HG02588 (cell line): Measurements from ENCODE around the gene DUOXA1.
"Not testable (repeated sequence)": the region's sequence is repeated elsewhere in the genome, so short reads cannot be mapped to it uniquely, and the experiment has no call there.

Source experiments
- ATAC-seq: cut with Tn5 transposase; IDR thresholded peaks from one replicate; pipeline ENCODE4 v1.9.1; 2021; ENCODE audit warnings: mild to moderate bottlenecking, moderate library complexity; ENCODE audit not compliant: unreplicated experiment

Gene DUOXA1

DNA sequence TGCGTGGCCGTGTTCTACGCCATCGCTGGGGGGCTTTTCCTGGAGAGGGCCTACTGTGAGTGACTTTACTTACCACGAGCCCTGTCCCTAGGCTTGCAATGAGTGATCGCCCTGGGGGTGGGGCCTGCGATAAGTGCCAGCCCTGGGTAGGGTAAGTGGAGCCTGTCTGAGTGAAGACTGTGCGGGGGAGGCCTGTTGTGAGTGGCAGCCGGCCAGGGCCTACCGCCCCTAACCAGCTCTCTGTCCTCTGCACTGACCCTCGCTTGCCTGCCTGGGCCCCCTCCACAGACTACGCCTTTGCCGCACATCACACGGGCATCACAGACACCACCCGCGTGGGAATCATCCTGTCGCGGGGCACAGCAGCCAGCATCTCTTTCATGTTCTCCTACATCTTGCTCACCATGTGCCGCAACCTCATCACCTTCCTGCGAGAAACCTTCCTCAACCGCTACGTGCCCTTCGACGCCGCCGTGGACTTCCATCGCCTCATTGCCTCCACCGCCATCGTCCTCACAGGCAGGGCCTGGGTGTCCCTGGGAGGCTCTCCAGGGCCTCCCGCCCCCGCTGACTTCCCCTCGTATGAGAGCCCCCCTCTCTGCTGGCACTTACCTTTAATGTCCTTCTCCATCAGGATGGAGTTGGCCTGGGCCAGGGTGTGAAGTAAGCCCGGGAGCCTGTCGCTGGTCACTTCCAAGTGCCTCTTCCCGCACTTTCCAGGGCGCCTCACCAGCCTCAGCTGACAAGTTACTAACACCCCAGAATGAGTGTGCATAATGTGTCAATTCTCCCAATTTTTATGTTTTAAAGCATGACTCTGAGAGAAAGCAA lies 22.5 kb upstream of the DUOXA1 start:
- no peak for ATAC-seq

DNA sequence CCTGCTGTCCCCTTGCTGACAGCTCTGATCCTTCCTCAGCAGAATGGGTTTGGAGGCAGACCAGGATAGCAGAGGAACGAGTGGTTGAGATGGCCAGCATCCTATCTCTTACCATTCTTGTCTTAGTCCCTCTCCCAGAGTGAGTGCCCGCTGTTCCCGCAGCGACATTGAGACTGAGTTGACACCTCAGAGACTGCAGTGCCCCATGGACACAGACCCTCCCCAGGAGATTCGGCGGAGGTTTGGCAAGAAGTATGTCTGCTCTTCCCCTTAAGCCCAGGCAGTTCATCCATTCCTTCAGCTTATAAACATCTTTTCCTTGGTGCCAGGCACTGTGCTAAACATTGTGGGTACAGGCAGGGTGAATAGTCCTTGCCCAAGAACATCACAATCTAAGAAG lies 21.3 kb upstream of the DUOXA1 start:
- no peak for ATAC-seq

DNA sequence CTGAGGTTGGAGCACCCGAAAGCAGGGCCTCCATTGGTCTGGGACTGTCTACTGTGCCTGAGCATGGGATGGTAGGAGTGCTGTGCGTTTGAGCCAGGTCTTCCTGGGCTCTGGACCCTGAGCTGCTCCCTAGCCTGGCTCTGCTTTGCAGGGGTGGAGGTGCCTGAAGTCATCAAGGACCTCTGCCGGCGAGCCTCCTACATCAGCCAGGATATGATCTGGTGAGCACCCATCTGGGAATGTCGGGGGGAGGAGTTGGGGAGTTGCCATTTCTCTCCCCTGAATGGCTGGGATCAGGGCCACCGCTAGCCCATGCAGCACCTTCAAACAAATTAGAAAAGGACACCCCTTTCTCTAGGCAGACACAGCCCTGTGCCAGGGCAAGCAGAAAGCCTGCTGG lies 20.8 kb upstream of the DUOXA1 start:
- ATAC-seq, result no peak

DNA sequence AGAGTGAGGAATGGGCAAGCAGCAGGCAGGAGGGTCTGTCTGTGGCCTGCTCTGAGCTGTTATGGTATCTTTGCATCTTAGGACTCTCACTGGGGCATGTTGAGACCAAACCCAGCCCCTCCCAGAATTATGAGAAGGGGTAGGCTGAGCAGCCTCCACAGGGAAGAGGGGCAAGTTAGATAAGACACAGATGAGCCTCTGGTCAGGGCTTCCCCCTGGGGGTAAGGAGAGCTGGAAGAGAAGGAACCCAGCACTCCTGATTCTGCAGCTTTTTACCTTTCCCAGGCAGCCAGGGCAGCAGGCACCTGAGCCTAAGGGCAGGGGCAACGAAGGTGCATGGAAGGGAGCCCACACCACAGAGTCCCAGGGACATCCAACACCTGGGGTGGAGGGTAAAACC lies 19.4 kb upstream of the DUOXA1 start:
- no peak for ATAC-seq

DNA sequence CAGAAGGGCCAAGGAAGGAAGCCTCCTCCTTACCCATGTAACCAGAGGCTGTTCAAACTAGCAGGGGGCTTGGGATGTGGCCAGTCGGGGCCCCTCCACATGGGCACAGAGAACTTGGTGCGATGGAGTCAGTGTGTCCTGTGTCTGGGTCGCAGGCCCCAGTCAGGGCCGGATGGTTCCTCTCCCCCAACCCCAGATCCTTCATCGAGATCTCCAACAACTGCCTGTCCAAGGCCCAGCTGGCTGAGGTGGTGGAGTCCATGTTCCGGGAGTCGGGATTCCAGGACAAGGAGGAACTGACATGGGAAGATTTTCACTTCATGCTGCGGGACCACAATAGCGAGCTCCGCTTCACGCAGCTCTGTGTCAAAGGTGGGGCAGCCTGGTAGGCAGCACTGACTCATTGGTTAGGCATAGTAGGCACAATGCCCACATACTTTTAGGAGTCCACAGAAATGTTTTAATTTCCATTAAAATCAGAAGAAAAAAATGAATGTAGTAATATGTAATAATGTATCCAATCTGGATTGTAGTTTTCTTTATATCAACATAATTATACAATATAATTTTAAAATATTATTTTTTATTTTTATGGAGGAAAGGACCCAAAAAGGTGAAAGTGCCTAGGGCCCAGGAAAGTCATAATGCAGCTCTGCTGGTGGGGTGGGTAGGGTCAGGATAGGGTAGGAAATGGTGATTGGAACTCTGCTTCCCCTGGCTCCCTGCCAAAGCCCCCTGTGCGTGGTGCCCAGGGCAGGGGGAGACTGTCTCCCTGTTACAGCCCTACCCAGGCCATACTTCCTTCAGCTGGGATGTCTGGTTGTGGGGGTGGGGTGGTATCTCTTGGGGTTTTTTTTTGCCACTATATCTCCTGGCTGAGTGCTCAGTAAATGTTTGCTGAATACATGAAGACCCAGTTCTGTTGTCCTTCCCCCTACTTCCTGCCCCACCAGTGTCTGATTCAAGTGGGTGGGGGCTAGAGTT lies 18.7 kb upstream of the DUOXA1 start:
- no peak for ATAC-seq

DNA sequence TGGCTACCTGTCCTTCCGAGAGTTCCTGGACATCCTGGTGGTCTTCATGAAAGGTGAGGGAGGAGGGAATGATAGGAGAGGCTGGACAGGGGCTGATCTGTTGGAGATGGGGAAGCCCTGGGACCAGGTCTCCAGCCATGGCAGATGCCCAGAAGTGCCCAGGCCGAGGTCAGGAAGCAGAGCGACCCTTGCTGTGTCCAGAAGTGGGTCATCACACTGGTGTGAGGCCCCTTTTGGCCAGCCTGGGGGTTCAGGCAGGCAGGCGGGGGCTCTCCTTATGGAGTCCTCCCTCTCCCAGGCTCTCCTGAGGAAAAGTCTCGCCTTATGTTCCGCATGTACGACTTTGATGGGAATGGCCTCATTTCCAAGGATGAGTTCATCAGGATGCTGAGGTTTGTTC lies 17.9 kb upstream of the DUOXA1 start:
- ATAC-seq, result no peak

DNA sequence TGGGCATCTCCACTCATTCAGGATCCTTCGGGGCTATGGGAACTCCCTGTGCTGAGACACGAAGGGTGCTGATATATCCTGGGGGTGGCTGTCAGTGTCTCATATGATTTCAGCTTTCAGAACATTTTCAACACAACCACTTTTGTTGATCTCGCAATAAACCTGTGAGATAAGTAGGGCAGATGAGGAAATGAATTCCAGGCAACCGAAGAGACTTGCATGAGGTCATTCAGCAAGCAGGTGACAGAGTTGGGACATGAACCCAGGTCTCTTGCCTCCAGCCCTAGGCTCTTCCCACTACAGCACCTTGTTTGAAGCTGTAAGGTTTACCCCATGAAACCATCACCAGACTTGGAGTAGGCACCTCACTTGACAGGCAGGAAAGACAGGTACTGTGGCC lies 16.7 kb upstream of the DUOXA1 start:
- no peak for ATAC-seq

DNA sequence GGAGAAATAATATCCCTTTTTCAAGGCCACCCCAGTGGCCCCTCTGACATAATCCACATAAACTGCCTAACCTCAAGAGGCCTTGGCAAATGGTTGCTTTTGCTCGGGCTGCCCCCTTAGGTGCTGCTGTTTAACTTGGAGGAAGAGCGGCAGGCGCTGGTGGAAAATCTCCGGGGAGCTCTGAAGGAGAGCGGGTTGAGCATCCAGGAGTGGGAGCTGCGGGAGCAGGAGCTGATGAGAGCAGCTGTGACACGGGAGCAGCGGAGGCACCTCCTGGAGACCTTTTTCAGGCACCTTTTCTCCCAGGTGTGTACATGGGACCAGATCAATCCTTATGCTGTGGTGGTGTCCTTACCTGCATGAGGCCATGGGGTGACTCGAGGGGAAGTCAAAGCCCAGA lies 15.1 kb upstream of the DUOXA1 start:
- ATAC-seq, result no peak

DNA sequence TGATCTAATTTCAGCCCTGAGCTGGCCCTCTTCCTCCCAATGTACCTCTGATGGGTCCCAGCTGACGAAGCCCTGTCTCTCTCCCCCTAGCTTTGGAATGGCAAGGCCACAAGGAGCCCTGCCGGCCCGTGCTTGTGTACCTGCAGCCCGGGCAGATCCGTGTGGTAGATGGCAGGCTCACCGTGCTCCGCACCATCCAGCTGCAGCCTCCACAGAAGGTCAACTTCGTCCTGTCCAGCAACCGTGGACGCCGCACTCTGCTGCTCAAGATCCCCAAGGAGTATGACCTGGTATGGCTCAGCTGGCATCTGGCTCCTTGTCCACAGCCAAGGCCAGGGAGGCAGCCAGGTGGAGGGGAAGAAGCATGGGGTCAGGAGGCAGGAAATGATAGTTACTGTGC lies 14.3 kb upstream of the DUOXA1 start:
- no peak for ATAC-seq

DNA sequence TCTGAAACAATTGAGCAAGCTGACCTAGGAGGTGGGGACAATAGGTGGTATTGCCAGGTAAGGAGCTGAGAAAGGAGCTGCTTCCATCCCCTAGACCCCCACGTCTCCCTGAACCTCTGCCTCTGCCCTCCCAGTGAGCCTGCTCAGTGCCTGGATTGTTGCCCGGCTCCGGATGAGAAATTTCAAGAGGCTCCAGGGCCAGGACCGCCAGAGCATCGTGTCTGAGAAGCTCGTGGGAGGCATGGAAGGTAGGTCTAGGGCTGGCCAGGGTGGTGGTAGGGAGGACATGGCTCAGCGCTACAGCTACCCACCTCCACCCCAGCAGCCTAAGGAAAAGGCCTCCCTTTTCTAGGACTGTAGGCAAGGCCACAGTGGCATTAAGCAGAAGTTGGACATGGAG lies 13.4 kb upstream of the DUOXA1 start:
- no peak for ATAC-seq

DNA sequence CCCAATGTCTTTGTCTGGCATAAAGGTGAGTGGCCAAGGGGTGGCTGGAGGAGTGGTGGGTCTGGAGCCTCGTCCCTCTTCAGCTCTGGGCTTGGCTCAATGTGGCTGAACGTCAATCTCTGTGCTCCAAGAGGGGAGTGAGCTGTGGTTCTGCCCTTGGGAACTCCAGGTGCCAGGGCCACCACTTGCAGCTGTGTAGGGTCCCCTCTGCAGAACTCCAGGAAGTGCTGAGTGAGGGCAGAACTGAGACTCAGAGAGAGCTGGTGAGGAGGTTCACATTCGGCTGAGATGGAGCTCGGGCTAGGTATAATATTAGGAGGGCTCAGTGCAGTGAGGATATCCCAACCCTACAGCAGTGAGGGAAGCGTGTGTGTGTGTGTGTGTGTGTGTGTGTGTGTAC lies 11.7 kb upstream of the DUOXA1 start:
- no peak for ATAC-seq

DNA sequence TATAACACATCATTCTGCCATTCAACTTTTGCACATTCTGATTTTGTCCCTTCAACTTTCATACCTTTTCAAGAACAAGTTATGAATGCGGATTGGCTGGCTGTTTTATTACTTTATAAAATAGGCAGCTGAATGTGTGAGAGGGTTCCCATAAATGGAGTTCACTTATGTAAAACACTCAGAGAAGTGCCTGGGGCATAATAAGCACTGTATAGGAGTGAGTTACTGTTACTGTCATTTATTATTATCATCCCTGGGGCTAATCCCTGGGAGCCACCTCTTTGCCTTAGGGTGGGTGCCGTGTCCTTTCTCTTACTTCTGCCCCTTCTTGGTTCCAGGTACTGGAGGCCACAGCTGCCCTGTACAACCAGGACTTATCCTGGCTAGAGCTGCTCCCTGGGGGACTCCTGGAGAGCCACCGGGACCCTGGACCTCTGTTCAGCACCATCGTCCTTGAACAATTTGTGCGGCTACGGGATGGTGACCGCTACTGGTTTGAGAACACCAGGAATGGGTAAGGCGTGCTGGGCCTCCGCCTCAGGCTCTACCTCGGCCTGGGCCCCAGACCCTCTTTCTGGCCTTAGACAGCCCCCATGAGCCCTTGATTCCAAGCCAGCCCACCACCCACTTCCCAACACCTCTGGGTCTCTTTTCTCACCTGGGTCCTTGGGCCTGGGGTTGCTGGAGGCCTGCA lies 11.0 kb upstream of the DUOXA1 start:
- no peak for ATAC-seq

DNA sequence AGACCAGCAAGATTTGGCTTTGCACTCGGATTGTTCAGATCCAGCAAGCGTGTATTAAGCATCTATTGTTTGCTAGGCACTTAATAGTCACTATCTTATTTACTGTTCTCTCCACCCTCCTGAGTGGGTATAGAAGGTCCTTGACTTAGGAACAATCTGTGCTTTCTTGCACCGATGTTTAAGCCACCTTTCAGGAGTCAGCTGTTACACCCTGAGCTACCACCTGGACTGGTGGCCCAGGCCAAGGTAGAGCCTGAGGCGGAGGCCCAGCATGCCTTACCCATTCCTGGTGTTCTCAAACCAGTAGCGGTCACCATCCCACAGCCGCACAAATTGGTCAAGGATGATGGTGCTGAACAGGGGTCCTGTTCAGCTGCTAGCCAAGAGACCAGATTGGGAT lies 10.1 kb upstream of the DUOXA1 start:
- no peak for ATAC-seq

DNA sequence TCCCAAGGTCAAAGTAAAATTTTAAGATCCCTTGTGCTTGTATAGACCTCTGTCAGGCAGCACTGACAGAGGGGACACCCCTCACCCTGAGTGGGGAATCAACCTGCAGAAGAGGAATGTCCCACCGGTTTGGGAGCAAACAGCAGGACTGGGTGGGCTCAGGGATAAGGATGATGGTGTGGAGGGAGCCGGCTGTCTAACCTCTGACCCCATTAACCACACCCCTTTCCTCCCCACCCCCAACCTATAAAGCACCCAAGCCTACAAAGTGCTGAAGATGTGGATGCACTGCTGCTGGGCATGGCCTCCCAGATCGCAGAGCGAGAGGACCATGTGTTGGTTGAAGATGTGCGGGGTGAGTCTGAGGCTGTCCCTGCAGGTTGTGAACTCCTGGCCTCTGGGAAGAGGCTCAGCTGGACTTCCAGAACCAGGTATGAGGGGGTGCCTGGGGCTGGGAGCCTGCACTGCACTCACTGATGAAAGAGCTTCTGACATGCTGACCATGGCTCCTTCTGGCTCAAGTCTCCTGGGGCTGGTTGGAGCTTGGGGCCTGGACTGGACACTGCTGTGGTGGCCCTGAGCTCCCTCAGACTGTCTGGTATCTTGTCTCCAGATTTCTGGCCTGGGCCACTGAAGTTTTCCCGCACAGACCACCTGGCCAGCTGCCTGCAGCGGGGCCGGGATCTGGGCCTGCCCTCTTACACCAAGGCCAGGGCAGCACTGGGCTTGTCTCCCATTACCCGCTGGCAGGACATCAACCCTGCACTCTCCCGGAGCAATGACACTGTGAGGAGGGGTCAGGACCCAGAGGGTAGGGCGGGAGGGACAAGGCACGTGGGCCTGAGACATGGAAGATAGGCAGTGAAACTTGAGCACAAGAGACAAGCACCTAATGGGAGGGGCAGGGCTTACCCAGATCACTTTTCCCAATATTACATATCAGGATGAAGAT lies 9.4 kb upstream of the DUOXA1 start:
- no peak for ATAC-seq

DNA sequence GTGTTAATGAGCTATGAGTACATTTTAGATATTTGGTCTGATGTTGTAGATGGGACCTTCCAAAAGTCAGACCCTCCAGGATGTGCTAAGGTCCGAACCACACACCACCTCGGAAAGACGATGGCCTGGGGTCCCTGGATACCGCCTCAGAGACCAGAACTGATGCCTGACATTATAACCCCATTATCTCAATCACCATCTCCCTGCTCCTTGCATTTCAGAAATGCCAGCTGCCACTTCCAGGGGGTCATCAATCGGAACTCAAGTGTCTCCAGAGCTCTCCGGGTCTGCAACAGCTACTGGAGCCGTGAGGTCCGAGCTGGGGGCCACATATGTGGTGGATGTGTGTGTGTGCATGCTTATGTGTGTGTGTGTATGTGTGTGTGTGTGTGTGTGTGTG lies 8.0 kb upstream of the DUOXA1 start:
- ATAC-seq, result no peak

DNA sequence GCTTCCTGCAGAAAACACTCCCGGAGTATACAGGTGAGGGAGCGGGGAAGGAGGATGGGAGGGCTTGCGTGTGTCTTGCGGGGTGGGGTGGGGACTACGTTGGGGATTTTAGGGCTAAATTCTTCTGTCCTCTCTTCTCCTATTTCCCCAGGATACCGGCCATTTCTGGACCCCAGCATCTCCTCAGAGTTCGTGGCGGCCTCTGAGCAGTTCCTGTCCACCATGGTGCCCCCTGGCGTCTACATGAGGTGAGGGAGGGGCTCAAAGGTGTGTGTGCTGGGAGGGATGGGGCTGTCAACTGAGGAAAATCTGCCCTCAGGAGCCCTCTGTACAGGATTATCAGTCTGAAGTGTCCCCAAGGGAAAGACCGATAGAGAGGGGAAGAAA lies 6.7 kb upstream of the DUOXA1 start:
- ATAC-seq, result no peak

DNA sequence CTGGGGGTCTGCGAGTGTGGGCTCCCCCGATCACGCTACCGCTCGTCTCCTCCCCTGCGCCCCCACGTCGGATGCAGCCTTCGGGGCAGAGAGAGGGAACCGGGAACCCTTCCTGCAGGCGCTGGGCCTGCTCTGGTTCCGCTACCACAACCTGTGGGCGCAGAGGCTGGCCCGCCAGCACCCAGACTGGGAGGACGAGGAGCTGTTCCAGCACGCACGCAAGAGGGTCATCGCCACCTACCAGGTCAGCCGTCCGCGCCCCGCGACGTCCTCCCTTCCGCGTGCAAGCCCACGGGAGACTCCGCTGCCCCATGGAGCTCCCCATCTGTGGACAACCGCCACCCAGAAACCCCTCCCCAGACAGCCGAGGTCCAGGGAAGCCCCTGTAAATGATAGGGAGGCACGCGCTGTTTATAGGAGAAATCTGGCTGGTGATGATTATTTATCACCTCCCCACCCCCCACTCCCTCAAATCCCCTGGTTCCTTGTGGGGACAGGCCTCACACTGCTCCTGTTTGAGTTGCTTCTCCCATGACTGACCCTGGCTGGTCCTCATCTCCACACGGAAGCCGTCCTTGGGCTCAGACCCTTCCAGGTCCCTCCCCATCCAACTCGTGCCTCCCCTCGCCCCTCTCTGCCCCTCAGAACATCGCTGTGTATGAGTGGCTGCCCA lies 6.2 kb upstream of the DUOXA1 start:
- ATAC-seq, result not testable (repeated sequence)

DNA sequence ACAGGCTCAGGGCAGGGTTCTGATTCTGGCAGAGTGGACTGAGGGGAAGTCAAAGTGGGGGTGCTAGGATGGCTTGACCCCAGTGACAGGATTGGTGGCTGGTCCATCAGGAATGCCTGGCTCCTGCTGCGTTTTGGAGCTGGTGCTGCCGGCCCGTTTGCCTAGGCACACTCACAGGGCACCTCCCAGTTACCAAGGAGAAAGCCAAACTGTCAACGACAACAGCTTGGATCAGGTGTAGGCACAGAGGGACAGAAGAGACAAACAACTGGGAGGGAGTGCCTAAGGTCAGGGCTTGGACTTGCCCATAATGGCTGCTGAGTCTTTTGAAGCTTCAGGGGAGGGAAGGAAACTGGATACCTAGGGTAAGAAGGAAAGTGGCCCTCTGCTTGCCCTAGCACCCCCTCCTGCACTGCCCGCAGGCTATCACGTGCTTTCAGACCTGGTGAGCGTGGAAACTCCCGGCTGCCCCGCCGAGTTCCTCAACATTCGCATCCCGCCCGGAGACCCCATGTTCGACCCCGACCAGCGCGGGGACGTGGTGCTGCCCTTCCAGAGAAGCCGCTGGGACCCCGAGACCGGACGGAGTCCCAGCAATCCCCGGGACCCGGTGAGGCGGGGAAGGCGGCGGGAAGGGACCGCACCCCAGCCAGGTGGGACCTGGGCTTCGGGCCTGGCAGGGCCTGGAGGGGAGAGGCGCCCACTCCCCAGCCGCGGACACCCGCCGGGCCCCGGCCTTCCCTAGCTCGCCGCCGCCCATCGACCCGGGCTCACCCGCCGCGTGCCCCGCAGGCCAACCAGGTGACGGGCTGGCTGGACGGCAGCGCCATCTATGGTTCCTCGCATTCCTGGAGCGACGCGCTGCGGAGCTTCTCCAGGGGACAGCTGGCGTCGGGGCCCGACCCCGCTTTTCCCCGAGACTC lies 5.3 kb upstream of the DUOXA1 start:
- no peak for ATAC-seq

DNA sequence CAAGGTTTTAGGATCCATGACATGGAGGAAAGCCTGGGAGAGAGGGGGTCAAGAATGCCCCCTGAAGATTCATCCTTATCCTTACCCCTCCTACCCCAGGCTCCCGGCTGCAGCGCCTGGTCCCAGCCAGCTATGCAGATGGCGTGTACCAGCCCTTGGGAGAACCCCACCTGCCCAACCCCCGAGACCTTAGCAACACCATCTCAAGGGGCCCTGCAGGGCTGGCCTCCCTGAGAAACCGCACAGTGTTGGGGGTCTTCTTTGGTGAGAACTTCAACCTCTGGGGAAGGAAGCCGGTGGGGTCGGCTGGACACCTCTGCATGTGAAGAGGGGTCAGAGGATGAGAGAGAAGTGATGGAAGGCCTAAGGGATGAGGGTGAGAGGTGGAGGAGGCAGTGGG lies 4.4 kb upstream of the DUOXA1 start:
- no peak for ATAC-seq
